ENCODE data around the gene KCTD3. TPM values are rescaled to one million over a fixed set of nuclear protein-coding genes. Genes with fewer than 3 reads are reported as not detected.

The KCTD3 gene
- total RNA-seq, 1 experiment from 2014 or later, result 34.7 TPM

- intact Hi-C loops (cut with micrococcal nuclease; ENCODE audit: unreplicated experiment), result no loop called here
- no TSS peak for BruUV-seq (replicated peaks)
- H3K4me1 ChIP-seq (ENCODE audit: control insufficient read depth, insufficient read depth, low read length), result no peaks in the 10 kb centered on the region
- H3K36me3 ChIP-seq (ENCODE audit: control insufficient read depth, insufficient read depth, low read length), result no peaks in the 10 kb centered on the region
- no peak overlapping the region for H3K4me3 ChIP-seq (ENCODE audit: low read depth in 2 of 2, low read length in 2 of 2)
- TF ChIP-seq POLR2AphosphoS5 (IDR thresholded peaks at IDR 0.05; ENCODE audit: low read depth, low read length), result no peak
- no peak for TF ChIP-seq SIN3A (IDR thresholded peaks at IDR 0.05; ENCODE audit: borderline replicate concordance, insufficient read depth, low read depth, low read length)
- TF ChIP-seq TCF7L2 (IDR thresholded peaks at IDR 0.05; ENCODE audit: low read depth, low read length), result no peak
- no peak for TF ChIP-seq REST (IDR thresholded peaks at IDR 0.05; ENCODE audit: insufficient read depth in 1 of 2, low read depth in 2 of 2, low read length in 1 of 2)
- no peak for TF ChIP-seq CTCF (IDR thresholded peaks at IDR 0.05)
- ChIA-PET CTCF (no interaction called here), POLR2A (no interaction called here)
- no peak for DNase-seq (ENCODE audit: low read depth, low spot score)
- no peaks in the 10 kb centered on the region for H3K9me3 ChIP-seq (ENCODE audit: control insufficient read depth, insufficient read depth, low read depth, low read length)
- ATAC-seq, result no peak
- in situ Hi-C loops (cut with HindIII; ENCODE audit: low pct_unique_long_range_greater_than_20kb, low sequenced_read_pairs), result no loop called here
- H3K27me3 ChIP-seq (ENCODE audit: control insufficient read depth, insufficient read depth, low read length), result no peaks in the 10 kb centered on the region
- H3K27ac ChIP-seq (ENCODE audit: low read length), result no peak overlapping the region
These were observed 100.7 kb downstream of the KCTD3 start for GRCh38 chr1:215667761-215668160.

GRCh38 chr1:215669806-215670491 is 102.8 kb downstream of the KCTD3 start:
- no peaks in the 10 kb centered on the region for H3K4me1 ChIP-seq (ENCODE audit: control insufficient read depth, insufficient read depth, low read length)
- ChIA-PET POLR2A (no interaction called here), CTCF (no interaction called here)
- DNase-seq (ENCODE audit: low read depth, low spot score) (no peak), ATAC-seq (no peak)
- intact Hi-C loops (cut with micrococcal nuclease; ENCODE audit: unreplicated experiment), result no loop called here
- H3K36me3 ChIP-seq (ENCODE audit: control insufficient read depth, insufficient read depth, low read length), result no peaks in the 10 kb centered on the region
- H3K9me3 ChIP-seq (ENCODE audit: control insufficient read depth, insufficient read depth, low read depth, low read length), result no peaks in the 10 kb centered on the region
- TF ChIP-seq CTCF (IDR thresholded peaks at IDR 0.05) (no peak), SIN3A (IDR thresholded peaks at IDR 0.05; ENCODE audit: borderline replicate concordance, insufficient read depth, low read depth, low read length) (no peak), TCF7L2 (IDR thresholded peaks at IDR 0.05; ENCODE audit: low read depth, low read length) (no peak), POLR2AphosphoS5 (IDR thresholded peaks at IDR 0.05; ENCODE audit: low read depth, low read length) (no peak), REST (IDR thresholded peaks at IDR 0.05; ENCODE audit: insufficient read depth in 1 of 2, low read depth in 2 of 2, low read length in 1 of 2) (no peak)
- in situ Hi-C loops (cut with HindIII; ENCODE audit: low pct_unique_long_range_greater_than_20kb, low sequenced_read_pairs), result no loop called here
- H3K27me3 ChIP-seq (ENCODE audit: control insufficient read depth, insufficient read depth, low read length), result no peaks in the 10 kb centered on the region
- no peak overlapping the region for H3K4me3 ChIP-seq (ENCODE audit: low read depth in 2 of 2, low read length in 2 of 2)
- BruUV-seq (replicated peaks), result no TSS peak
- H3K27ac ChIP-seq (ENCODE audit: low read length), result no peak overlapping the region
